Pulmonary artery endothelial cell (primary cell): Measurements from ENCODE around the gene PLEKHM1. TPM values are rescaled to one million over a fixed set of nuclear protein-coding genes. Genes with fewer than 3 reads are reported as not detected.
"Not testable (repeated sequence)": the region's sequence is repeated elsewhere in the genome, so short reads cannot be mapped to it uniquely, and the experiment has no call there.

Experiments used
- DNase-seq: peaks from one replicate; pipeline ENCODE4 v3.0.0-alpha.2; 2011; ENCODE audit warnings: low read depth, low spot score
- total RNA-seq: library from RNA; depleted of rRNA; stranded (reverse); fragments of >200 nt; gene quantifications from 2 replicates; pipeline ENCODE4 v1.2.3, GENCODE V29; 2014

PLEKHM1 gene
- total RNA-seq, 1 donor from 2014 or later = 19.4 TPM

- no peak for DNase-seq
These were observed 48.8 kb downstream of the PLEKHM1 start for GRCh38 chr17:45441526-45442310.

GRCh38 chr17:45440839-45441515, 49.5 kb downstream of the PLEKHM1 start:
- DNase-seq = not testable (repeated sequence)

GRCh38 chr17:45440161-45440778, 50.3 kb downstream of the PLEKHM1 start:
- DNase-seq = no peak

GRCh38 chr17:45438931-45439610, 51.5 kb downstream of the PLEKHM1 start:
- no peak for DNase-seq

- no peak for DNase-seq
These were observed 52.8 kb downstream of the PLEKHM1 start for GRCh38 chr17:45437465-45438283.

GRCh38 chr17:45436625-45437464, 53.7 kb downstream of the PLEKHM1 start:
- DNase-seq = no peak

- DNase-seq = no peak
These were observed 54.4 kb downstream of the PLEKHM1 start for GRCh38 chr17:45436161-45436560.

- no peak for DNase-seq
These were observed 55.0 kb downstream of the PLEKHM1 start for GRCh38 chr17:45435481-45435880.

- no peak for DNase-seq
These were observed 57.4 kb downstream of the PLEKHM1 start for GRCh38 chr17:45433159-45433535.

GRCh38 chr17:45432405-45433158, 57.9 kb downstream of the PLEKHM1 start, which contains the start of gene ARHGAP27:
Gene ARHGAP27 (minus strand): TSS chr17:45432870. CDS start chr17:45430279, 2,591 bp downstream.
- DNase-seq = no peak

- DNase-seq = no peak
These were observed 58.8 kb downstream of the PLEKHM1 start for GRCh38 chr17:45431531-45432404.

- DNase-seq = no peak
These were observed 59.6 kb downstream of the PLEKHM1 start for GRCh38 chr17:45430738-45431530.

- no peak for DNase-seq
These were observed 60.3 kb downstream of the PLEKHM1 start for GRCh38 chr17:45430006-45430737.

GRCh38 chr17:45429339-45430005, 61.0 kb downstream of the PLEKHM1 start:
- no peak for DNase-seq

- DNase-seq = no peak
These were observed 61.6 kb downstream of the PLEKHM1 start for GRCh38 chr17:45428931-45429338.

- DNase-seq = no peak
These were observed 62.4 kb downstream of the PLEKHM1 start for GRCh38 chr17:45428050-45428617.
